ENCODE data around the gene SINHCAF.
"Not testable (repeated sequence)": the region's sequence is repeated elsewhere in the genome, so short reads cannot be mapped to it uniquely, and the experiment has no call there.

The SINHCAF gene

GRCh38 chr12:31309279-31309678, 16.7 kb downstream of the SINHCAF start:
- DNase-seq (ENCODE audit: low read depth in 2 of 2) = no peak

GRCh38 chr12:31308116-31308515, 17.8 kb downstream of the SINHCAF start:
- DNase-seq (ENCODE audit: low read depth in 2 of 2) = no peak

GRCh38 chr12:31306866-31307265, 19.1 kb downstream of the SINHCAF start:
- no peak for DNase-seq (ENCODE audit: low read depth in 2 of 2)

GRCh38 chr12:31303466-31303865, 22.5 kb downstream of the SINHCAF start:
- no peak for DNase-seq (ENCODE audit: low read depth in 2 of 2)

- no peak for DNase-seq (ENCODE audit: low read depth in 2 of 2)
These were observed 24.6 kb downstream of the SINHCAF start for GRCh38 chr12:31301311-31301710.

GRCh38 chr12:31300783-31301182, 25.2 kb downstream of the SINHCAF start:
- DNase-seq (ENCODE audit: low read depth in 2 of 2) = no peak

GRCh38 chr12:31300341-31300740, 25.6 kb downstream of the SINHCAF start:
- no peak for DNase-seq (ENCODE audit: low read depth in 2 of 2)

GRCh38 chr12:31298922-31299321, 27.0 kb downstream of the SINHCAF start:
- DNase-seq (ENCODE audit: low read depth in 2 of 2) = no peak

GRCh38 chr12:31298515-31298910, 27.4 kb downstream of the SINHCAF start:
- DNase-seq (ENCODE audit: low read depth in 2 of 2) = no peak

- no peak for DNase-seq (ENCODE audit: low read depth in 2 of 2)
These were observed 28.1 kb downstream of the SINHCAF start for GRCh38 chr12:31297572-31298514.

- DNase-seq (ENCODE audit: low read depth in 2 of 2) = no peak
These were observed 36.5 kb downstream of the SINHCAF start for GRCh38 chr12:31289441-31289840.

- no peak for DNase-seq (ENCODE audit: low read depth in 2 of 2)
These were observed 37.6 kb downstream of the SINHCAF start for GRCh38 chr12:31288381-31288780.

GRCh38 chr12:31280183-31280582, 45.8 kb downstream of the SINHCAF start:
- DNase-seq (ENCODE audit: low read depth in 2 of 2) = no peak

GRCh38 chr12:31279390-31279924, 46.5 kb downstream of the SINHCAF start:
- no peak for DNase-seq (ENCODE audit: low read depth in 2 of 2)

GRCh38 chr12:31278832-31279231, 47.1 kb downstream of the SINHCAF start:
- DNase-seq (ENCODE audit: low read depth in 2 of 2) = no peak

GRCh38 chr12:31278424-31278823, 47.5 kb downstream of the SINHCAF start:
- DNase-seq (ENCODE audit: low read depth in 2 of 2) = no peak

- no peak for DNase-seq (ENCODE audit: low read depth in 2 of 2)
These were observed 48.9 kb downstream of the SINHCAF start for GRCh38 chr12:31277081-31277480.

- DNase-seq (ENCODE audit: low read depth in 2 of 2) = no peak
These were observed 50.5 kb downstream of the SINHCAF start for GRCh38 chr12:31275491-31275890.

- no peak for DNase-seq (ENCODE audit: low read depth in 2 of 2)
These were observed 51.2 kb downstream of the SINHCAF start for GRCh38 chr12:31274520-31275300.

- not testable (repeated sequence) for DNase-seq (ENCODE audit: low read depth in 2 of 2)
These were observed 52.2 kb downstream of the SINHCAF start for GRCh38 chr12:31273794-31274193.

- DNase-seq (ENCODE audit: low read depth in 2 of 2) = no peak
These were observed 53.2 kb downstream of the SINHCAF start for GRCh38 chr12:31272607-31273225.

GRCh38 chr12:31267966-31268365, 58.0 kb downstream of the SINHCAF start:
- DNase-seq (ENCODE audit: low read depth in 2 of 2) = no peak

Data from stimulated activated CD4-positive, alpha-beta T cell treated with anti-CD3 and anti-CD28 coated beads, Interleukin-1b, Interleukin-23, amount 100 ng/mL, for 4 hours (primary cell).